Measurements from ENCODE around the gene ZDHHC14. TPM values are rescaled to one million over a fixed set of nuclear protein-coding genes. Genes with fewer than 3 reads are reported as not detected.

Gene ZDHHC14
- total RNA-seq, 1 experiment from 2014 or later, result 1.7 TPM

- no peak overlapping the region for H2BK15ac ChIP-seq (ENCODE audit: low read depth, low read length)
- Mint-ChIP-seq H3K4me1 (peaks cover 48 to 65% of the 10 kb centered on the region in 2 experiments), H3K36me3 (ENCODE audit: insufficient read depth in 1 of 3, low read depth in 3 of 3) (no peaks in the 10 kb centered on the region), H3K27me3 (ENCODE audit: low read depth) (peaks cover 2% of the 10 kb centered on the region; the same call in 1 of the 2 replicates), H3K4me3 (no peak overlapping the region; a peak in 1 of 5 replicates), H3K27ac (no peak overlapping the region; a peak in 1 of 7 replicates), H3K9me3 (no peaks in the 10 kb centered on the region)
- H3K27ac ChIP-seq (ENCODE audit: insufficient read length, low read depth, low read length), result no peak overlapping the region
- no peak overlapping the region for H2BK120ac ChIP-seq (ENCODE audit: low read depth, low read length, poor library complexity, severe bottlenecking)
- no peaks in the 10 kb centered on the region for H3K27me3 ChIP-seq (ENCODE audit: insufficient read depth, low read length)
- no peak overlapping the region for H3K18ac ChIP-seq (ENCODE audit: insufficient read length, low read depth, low read length)
- no peaks in the 10 kb centered on the region for H3K79me2 ChIP-seq (ENCODE audit: insufficient read depth, low read length)
- H3K23ac ChIP-seq (ENCODE audit: insufficient read length, low read depth, low read length), result no peak overlapping the region
- H3K9ac ChIP-seq (ENCODE audit: extremely low read depth, insufficient read length, low read length), result no peak overlapping the region
- WGBS (ENCODE audit: extremely low coverage, insufficient read length, low lambda C conversion rate), result no CpG with 5 or more reads among the region's 12 CpGs
- H3K23me2 ChIP-seq (ENCODE audit: insufficient read length, low read depth, low read length, poor library complexity, severe bottlenecking), result no peaks in the 10 kb centered on the region
- 0 out of 2 replicates have a peak, but pooled peaks cover 3% of the 10 kb centered on the region for H3K4me1 ChIP-seq (ENCODE audit: insufficient read depth, low read length)
- no peak overlapping the region for H2BK12ac ChIP-seq (ENCODE audit: insufficient read length, low read depth, low read length)
- H2AK5ac ChIP-seq (ENCODE audit: insufficient read length, low read length), result no peak overlapping the region
- no peak overlapping the region for H4K91ac ChIP-seq (ENCODE audit: insufficient read length, low read depth, low read length)
- no peak overlapping the region for H4K5ac ChIP-seq (ENCODE audit: insufficient read length, low read depth, low read length)
- H2BK20ac ChIP-seq (ENCODE audit: low read depth, low read length, poor library complexity, severe bottlenecking), result no peak overlapping the region
- no peaks in the 10 kb centered on the region for H3K79me1 ChIP-seq (ENCODE audit: insufficient read depth, low read depth, low read length, poor library complexity, severe bottlenecking)
- no peak overlapping the region for H3K4ac ChIP-seq (ENCODE audit: low read depth, low read length)
- H3K9me3 ChIP-seq (ENCODE audit: control insufficient read depth, low read depth, low read length), result no peaks in the 10 kb centered on the region
- no peak overlapping the region for H2AFZ ChIP-seq (ENCODE audit: low read length)
- no peak overlapping the region for H3K14ac ChIP-seq (ENCODE audit: insufficient read depth, low read length)
- no peak for DNase-seq
- no peak overlapping the region for H4K8ac ChIP-seq (replicated peaks; ENCODE audit: insufficient read length, low read depth, low read length)
- no peak overlapping the region for H3T11ph ChIP-seq (ENCODE audit: low read length)
- no peak for TF ChIP-seq CTCF (conservative IDR thresholded peaks at IDR 0.05)
- no peak overlapping the region for H2BK5ac ChIP-seq (ENCODE audit: insufficient read length, low read length)
- H4K20me1 ChIP-seq (ENCODE audit: control insufficient read depth, insufficient read depth, insufficient read length), result no peaks in the 10 kb centered on the region
- no peak overlapping the region for H3K56ac ChIP-seq (ENCODE audit: insufficient read length, low read depth, low read length)
- H3K4me2 ChIP-seq (ENCODE audit: insufficient read depth, insufficient read length, low read length), result no peak overlapping the region
Observed at GRCh38 chr6:157713451-157714152, 332.6 kb downstream of the ZDHHC14 start.

Data from H9 (cell line).